ENCODE measurements around the gene IQSEC3. TPM values are rescaled to one million over a fixed set of nuclear protein-coding genes. Genes with fewer than 3 reads are reported as not detected.
"Not testable (repeated sequence)": the region's sequence is repeated elsewhere in the genome, so short reads cannot be mapped to it uniquely, and the experiment has no call there.

The IQSEC3 gene
- total RNA-seq, 1 experiment from 2014 or later = not detected

DNA sequence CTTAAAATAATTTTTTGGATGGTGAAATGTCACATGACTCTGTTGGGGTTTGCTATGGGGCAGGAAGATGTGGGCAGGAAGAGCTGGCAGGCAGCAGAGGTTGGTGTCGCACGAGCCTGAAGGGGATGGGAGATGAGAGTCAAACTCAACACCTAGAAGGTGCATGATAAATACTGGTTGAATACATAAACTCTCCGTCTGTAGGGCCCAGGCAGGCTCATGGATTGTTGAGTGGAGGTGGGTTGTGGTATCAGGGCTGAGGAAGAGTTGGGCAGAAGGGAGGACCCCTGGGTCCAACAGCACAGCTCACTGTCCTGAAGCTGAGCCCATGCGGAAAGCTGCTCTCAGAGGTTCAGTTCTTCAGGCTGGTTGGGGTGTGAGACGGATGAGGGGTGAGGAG, 9.0 kb downstream of the IQSEC3 start:
- H3K27ac ChIP-seq (ENCODE audit: low read length); H3K4me3 ChIP-seq (ENCODE audit: low read depth in 2 of 2, low read length in 2 of 2); BruUV-seq (replicated peaks); ATAC-seq; CTCF ChIA-PET; POLR2A ChIA-PET; H3K36me3 ChIP-seq (ENCODE audit: control insufficient read depth, insufficient read depth, low read length); in situ Hi-C loops (cut with HindIII; ENCODE audit: low pct_unique_long_range_greater_than_20kb, low sequenced_read_pairs); DNase-seq (ENCODE audit: low read depth, low spot score); H3K9me3 ChIP-seq (ENCODE audit: control insufficient read depth, insufficient read depth, low read depth, low read length); H3K27me3 ChIP-seq (ENCODE audit: control insufficient read depth, insufficient read depth, low read length); H3K4me1 ChIP-seq (ENCODE audit: control insufficient read depth, insufficient read depth, low read length); intact Hi-C loops (cut with micrococcal nuclease; ENCODE audit: unreplicated experiment): not testable (repeated sequence)

DNA sequence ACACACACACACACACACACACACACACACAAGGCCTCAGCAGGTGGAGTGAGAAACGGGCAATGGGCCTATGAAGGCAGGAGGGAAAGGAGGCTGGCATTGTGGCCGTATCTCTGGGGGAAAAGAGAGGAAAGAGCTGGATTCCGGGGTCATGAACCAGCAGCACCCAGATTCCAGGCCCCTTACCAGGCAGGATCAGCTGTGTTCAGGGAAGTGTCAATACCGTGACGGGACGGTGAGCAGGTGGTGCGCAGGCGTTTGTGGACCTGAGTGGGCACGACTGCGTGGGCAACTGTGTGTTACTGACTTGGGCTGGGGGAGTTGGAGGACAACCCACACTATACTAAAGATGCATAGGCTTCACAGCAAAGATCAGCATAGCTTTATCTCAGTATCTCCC, 9.5 kb downstream of the IQSEC3 start:
- H3K4me1 ChIP-seq (ENCODE audit: control insufficient read depth, insufficient read depth, low read length); POLR2A ChIA-PET; DNase-seq (ENCODE audit: low read depth, low spot score); H3K27ac ChIP-seq (ENCODE audit: low read length); H3K4me3 ChIP-seq (ENCODE audit: low read depth in 2 of 2, low read length in 2 of 2); H3K27me3 ChIP-seq (ENCODE audit: control insufficient read depth, insufficient read depth, low read length); in situ Hi-C loops (cut with HindIII; ENCODE audit: low pct_unique_long_range_greater_than_20kb, low sequenced_read_pairs); H3K36me3 ChIP-seq (ENCODE audit: control insufficient read depth, insufficient read depth, low read length); CTCF ChIA-PET; intact Hi-C loops (cut with micrococcal nuclease; ENCODE audit: unreplicated experiment); BruUV-seq (replicated peaks); H3K9me3 ChIP-seq (ENCODE audit: control insufficient read depth, insufficient read depth, low read depth, low read length); ATAC-seq: not testable (repeated sequence)

DNA sequence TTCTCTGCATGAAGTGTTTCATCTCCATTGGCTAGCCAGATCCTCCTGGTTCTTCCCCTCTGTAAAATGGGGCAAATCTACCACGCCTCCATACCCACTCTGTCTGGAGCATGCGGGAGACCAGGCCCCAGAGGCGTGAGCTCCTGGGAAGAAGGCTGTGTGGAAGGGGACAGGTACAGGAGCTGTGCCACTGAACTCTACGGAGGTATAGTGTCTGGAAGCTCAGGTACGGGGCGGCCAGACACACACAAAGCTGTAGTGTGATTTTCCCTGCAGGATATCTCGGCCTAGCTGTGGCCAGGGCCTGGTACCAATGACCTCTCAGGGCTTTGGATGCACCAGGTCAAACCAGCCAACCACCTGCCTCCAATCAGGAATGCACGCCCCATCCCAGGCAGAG, 10.0 kb downstream of the IQSEC3 start:
- peak; percentile 32 for ATAC-seq
- intact Hi-C loops (cut with micrococcal nuclease; ENCODE audit: unreplicated experiment); H3K27me3 ChIP-seq (ENCODE audit: control insufficient read depth, insufficient read depth, low read length); H3K4me3 ChIP-seq (ENCODE audit: low read depth in 2 of 2, low read length in 2 of 2); DNase-seq (ENCODE audit: low read depth, low spot score); CTCF ChIA-PET; BruUV-seq (replicated peaks); H3K27ac ChIP-seq (ENCODE audit: low read length); H3K4me1 ChIP-seq (ENCODE audit: control insufficient read depth, insufficient read depth, low read length); POLR2A ChIA-PET; H3K9me3 ChIP-seq (ENCODE audit: control insufficient read depth, insufficient read depth, low read depth, low read length); H3K36me3 ChIP-seq (ENCODE audit: control insufficient read depth, insufficient read depth, low read length); in situ Hi-C loops (cut with HindIII; ENCODE audit: low pct_unique_long_range_greater_than_20kb, low sequenced_read_pairs): not testable (repeated sequence)

DNA sequence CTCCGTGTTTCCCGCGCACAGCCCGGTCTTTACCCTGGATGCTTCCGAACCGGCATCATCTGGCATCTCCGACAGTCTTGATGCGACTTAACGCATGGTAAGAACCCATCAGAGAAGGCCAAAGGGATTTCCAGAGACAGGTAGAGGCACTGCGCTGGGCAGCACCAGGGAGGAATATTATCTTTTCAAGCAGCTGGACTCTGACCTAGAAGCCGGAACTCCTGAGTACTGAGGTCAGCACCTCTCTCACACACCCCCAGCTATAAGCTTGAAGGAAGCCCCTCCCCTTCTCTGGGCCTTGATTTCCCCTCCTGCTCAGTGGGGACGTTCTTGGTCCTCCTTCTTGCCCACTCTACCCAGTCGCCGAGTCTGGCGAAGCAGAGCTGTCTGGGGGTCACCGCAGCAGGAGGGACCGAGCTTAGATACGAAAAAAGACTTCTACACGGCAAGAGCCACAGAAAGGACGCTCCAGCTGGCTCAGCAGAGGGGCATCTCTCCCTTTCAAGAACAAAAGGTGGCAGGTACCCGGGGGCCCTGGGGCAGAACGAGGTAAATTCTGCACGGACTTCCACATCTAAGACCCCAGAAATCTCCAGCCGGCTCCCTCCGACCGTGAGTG, 10.6 kb downstream of the IQSEC3 start:
- ATAC-seq = peak; percentile 67
- POLR2A ChIA-PET; H3K27me3 ChIP-seq (ENCODE audit: control insufficient read depth, insufficient read depth, low read length); H3K27ac ChIP-seq (ENCODE audit: low read length); DNase-seq (ENCODE audit: low read depth, low spot score); H3K36me3 ChIP-seq (ENCODE audit: control insufficient read depth, insufficient read depth, low read length); CTCF ChIA-PET; intact Hi-C loops (cut with micrococcal nuclease; ENCODE audit: unreplicated experiment); in situ Hi-C loops (cut with HindIII; ENCODE audit: low pct_unique_long_range_greater_than_20kb, low sequenced_read_pairs); H3K4me3 ChIP-seq (ENCODE audit: low read depth in 2 of 2, low read length in 2 of 2); BruUV-seq (replicated peaks); H3K4me1 ChIP-seq (ENCODE audit: control insufficient read depth, insufficient read depth, low read length); H3K9me3 ChIP-seq (ENCODE audit: control insufficient read depth, insufficient read depth, low read depth, low read length): not testable (repeated sequence)

DNA sequence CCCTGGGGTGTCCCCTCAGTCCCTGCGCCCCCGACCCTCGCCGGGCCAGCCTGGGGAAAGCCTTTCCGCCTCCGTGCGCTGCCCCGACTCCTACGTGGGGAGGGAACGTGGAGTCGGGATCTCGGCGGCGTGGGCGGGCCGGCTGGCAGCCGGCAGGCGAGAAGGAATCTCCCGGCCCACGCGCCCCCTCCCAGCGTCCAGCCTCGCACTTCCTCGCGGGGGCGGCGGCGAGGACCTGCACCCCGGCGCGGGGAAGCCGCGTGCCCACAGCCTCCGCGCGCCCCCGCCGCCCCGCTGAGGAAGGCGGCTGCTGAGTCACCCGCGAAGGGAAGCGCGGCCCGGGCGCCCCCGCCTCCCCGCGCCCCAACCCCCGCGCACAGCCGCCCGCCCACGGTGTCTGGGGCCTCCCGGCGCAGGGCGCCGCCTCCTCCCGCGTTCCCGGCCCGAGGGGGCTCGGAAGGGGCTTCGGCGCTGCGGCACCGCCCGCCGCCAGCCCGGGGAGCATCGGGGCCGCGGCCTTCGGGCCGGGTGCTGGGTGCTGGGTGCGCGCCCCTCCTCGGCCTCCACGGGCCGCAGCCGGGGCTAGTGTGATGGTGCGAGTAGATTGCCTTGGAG, 11.3 kb downstream of the IQSEC3 start:
- H3K27ac ChIP-seq (ENCODE audit: low read length); BruUV-seq (replicated peaks); H3K4me3 ChIP-seq (ENCODE audit: low read depth in 2 of 2, low read length in 2 of 2); POLR2A ChIA-PET; ATAC-seq; H3K36me3 ChIP-seq (ENCODE audit: control insufficient read depth, insufficient read depth, low read length); intact Hi-C loops (cut with micrococcal nuclease; ENCODE audit: unreplicated experiment); H3K27me3 ChIP-seq (ENCODE audit: control insufficient read depth, insufficient read depth, low read length); DNase-seq (ENCODE audit: low read depth, low spot score); CTCF ChIA-PET; in situ Hi-C loops (cut with HindIII; ENCODE audit: low pct_unique_long_range_greater_than_20kb, low sequenced_read_pairs); H3K9me3 ChIP-seq (ENCODE audit: control insufficient read depth, insufficient read depth, low read depth, low read length); H3K4me1 ChIP-seq (ENCODE audit: control insufficient read depth, insufficient read depth, low read length): not testable (repeated sequence)
